Measurements from ENCODE around the gene CACNG8. TPM values are rescaled to one million over a fixed set of nuclear protein-coding genes. Genes with fewer than 3 reads are reported as not detected.

Gene CACNG8
- total RNA-seq, 1 donor from 2014 or later: not detected

DNA sequence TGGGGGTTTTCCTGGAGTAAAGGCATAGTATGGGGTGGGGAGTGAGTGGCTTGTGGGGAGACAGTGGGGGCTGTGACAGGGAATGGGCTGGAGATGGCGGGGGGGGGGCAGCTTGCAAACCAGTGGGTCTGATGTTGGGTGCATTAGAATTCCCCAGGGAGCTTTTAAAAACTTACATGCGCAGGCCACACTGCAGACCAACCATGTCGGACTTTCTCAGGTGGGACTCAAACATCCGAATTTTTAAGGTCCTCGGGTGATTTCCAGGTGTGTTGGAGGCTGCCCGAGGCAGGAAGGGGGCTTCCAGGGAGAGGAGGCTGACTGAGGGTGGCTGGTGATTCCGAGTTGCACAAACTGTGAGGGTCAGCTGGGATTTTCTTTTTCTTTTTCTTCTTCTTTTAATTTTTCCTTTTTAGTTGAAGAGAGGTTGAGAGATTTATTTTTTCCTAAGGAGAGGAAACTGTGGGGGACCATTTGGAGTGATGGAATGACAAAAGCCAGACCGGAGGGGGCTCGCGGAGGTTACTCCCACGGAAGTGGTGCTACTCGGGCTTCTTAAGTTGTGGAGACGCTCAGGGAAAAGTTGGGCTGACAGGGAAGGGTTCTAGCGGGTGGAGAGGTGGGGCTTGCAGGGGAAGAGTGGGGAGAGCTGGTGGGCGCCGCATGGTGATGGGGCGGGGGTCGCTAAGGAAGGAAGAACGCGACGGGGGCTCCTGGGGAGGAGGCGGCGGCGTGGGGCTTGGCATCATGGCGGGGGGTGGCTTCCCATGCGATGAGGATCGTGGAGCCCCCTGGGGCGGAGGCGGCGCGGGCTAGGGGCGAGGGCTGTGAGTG, 997 bp upstream of the CACNG8 start:
- intact Hi-C loops (cut with micrococcal nuclease): no loop called here

DNA sequence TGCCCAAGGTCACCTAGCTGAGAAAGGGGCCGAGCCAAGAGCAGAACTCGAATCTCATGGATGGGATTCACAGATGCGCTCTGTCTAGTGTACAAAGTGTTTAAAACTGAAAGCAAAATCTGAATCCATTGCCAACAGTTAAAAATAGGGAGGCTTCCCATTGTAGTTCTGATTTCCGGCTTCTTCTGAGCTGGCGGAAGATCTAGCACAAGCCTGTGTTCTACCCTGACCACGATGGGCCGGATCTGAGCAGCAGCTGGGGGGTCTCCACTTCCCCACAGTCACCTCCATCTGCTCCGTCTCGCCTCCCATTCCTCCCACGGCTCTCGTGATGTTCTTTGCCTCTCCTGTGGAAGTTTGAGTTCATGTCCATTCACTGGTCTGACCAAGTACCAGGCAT, 2.4 kb downstream of the CACNG8 start:
- intact Hi-C loops (cut with micrococcal nuclease): no loop called here

DNA sequence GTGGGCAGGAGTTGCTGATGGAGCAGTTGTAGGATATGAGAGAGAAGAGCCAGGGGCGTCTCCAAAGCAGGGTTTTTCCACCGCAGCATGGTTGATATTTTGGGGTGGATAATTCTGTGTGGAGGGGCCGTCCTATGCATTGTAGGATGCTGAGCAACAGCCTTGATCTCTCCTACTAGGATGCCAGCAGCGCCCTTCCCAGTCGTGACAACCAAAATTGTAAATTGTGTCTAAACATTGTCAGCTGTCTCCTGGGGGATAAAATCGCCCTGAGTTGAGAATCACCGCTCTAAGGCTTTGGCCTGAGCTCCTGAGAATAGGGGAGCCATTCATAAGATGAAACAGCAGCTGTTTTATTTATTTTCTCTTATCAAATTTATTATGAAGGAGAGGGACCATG, 4.2 kb downstream of the CACNG8 start:
- intact Hi-C loops (cut with micrococcal nuclease): no loop called here

DNA sequence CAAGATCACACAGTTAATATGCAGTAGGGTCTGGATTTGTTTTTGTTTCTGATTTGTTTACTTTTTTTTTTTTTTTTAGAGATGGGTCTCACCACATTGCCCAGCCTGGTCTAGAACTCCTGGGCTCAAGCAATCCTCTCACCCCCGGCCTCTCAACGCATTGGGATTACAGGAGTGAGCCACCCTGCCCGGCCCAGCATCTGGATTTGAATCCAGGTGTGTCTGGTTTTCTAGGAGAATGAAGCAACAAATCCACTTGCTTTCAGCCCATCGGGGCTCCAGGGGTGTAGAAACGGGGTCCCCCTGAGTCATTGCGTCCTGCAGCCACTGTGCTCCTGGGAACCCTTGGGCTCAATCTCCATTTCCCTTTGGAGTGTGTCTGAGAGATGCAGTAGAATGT, 6.6 kb downstream of the CACNG8 start:
- intact Hi-C loops (cut with micrococcal nuclease): no loop called here

DNA sequence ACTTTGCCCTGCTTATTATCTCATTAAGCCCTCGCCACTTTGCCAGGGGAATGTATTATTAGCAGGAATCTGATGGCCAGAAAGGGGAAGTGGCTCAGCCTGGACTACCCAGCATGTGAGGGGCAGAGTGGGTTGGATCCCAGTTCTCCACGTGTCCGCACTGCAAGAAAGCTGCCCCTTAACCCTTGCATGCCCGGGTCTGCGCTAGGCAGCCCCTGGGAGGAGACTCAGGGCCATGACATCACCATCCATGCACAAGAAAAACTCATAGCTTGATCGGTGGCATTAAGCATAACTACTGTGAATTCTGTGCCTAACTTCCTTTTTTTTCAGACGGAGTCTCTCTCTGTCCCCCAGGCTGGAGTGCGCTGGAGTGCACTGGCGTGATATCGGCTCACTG, 8.9 kb downstream of the CACNG8 start:
- intact Hi-C loops (cut with micrococcal nuclease): no loop called here

DNA sequence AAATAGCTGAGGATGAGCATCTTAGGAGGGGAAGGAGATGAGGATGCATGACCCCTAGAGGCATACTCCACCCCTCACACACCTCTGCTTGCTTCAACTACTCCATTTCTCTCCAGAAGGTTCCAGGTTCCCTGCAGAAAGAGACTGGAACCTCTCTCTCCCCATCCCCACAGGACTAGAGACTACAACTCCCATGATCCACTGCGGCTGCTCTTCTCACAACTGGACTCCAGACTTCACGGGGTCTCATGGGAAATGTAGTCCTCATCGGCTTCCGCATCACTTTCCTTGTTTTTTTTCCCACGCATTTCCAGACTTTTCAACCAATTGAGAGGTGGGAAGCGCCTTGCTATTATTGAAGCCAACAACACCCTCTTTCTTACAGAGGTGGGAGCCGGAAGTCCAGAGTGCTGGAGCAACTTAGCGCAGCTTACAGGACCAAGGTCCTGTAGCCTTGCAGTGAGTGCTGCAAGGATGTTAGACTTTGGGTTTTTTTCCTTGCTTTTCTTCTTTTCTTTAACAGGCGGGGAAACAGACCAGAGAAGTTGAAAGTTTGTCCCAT, 14.8 kb downstream of the CACNG8 start:
- intact Hi-C loops (cut with micrococcal nuclease): loop anchor here (1.0 to 2.0 kb wide), 2 partner anchors 75 to 138 kb away; partner anchors contain the start of genes PRPF31 and TFPT

DNA sequence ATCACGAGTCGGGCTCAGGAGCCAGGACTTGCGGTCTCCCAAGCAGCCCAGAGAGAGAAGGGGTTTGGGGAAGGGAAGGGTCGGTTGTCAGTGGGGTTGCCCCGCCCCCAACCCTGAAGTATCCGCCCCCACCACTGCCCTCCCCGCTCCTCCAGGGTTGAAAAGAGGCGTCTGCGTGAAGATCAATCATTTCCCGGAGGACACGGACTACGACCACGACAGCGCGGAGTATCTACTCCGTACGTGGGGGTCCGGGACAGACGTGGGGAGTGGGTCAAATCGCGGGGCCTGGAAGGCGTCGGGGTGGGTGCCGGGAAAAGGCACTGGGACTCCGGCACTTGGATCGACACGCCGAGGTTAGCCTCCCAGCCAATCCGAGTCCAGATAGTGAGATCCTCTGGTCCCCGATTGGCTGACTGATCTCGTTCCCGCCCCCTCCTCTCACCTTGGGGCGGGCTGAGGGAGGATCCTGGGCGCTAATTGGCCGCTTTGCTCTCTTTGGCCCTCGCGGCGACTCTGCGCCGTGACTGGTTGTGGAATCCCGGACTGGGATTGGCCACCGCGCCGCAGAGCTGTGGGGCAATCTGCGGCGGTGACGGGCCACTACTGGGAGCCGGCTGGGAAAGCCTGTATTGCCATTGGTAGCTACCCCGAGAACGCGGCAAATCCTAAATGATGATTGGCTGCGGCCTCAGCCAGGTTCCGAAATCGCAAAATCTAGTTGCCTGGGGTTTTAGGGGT, 15.4 kb downstream of the CACNG8 start:
- intact Hi-C loops (cut with micrococcal nuclease): loop anchor here (1.0 to 2.0 kb wide), 2 partner anchors 75 to 137 kb away; partner anchors contain the start of genes PRPF31 and TFPT

DNA sequence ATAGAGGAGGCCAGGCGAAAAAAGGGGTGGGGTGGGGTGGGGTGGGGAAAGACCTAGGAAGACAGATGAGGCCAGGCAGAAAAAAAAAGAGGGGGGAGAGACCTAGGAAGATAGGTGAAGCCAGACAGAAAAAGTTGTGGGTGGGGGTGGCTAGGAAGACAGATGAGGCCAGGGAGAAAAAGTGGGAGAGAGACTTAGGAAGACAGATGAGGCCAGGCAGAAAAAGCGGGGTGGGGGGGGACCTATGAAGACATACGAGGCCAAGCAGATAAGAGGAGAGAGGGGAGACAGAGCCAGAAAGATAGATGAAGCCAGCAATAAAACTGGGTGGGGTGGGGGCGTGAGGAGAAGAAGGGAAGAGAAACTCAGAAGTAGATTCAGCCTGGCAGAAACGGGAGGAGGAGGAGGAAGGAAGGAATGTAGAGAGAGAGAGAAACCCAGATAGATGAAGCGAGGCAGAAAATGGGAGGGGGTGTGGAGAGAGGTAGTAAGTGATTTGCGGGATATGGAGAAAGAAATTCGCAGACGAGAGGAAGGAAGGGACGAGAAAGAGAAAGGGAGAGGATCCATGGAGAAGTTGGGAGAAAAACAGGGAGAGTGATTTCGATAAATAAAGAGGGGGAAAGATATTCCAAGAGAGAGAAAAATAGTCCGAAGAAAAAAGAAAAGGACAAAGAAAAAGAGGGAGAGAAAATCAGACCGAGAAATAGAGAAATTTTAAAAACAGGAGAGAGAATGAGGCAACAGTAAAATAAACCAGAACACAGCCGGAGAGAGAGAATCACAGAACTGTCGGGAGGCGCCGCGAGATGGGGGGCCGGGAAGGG, 16.5 kb downstream of the CACNG8 start:
- intact Hi-C loops (cut with micrococcal nuclease): no loop called here

DNA sequence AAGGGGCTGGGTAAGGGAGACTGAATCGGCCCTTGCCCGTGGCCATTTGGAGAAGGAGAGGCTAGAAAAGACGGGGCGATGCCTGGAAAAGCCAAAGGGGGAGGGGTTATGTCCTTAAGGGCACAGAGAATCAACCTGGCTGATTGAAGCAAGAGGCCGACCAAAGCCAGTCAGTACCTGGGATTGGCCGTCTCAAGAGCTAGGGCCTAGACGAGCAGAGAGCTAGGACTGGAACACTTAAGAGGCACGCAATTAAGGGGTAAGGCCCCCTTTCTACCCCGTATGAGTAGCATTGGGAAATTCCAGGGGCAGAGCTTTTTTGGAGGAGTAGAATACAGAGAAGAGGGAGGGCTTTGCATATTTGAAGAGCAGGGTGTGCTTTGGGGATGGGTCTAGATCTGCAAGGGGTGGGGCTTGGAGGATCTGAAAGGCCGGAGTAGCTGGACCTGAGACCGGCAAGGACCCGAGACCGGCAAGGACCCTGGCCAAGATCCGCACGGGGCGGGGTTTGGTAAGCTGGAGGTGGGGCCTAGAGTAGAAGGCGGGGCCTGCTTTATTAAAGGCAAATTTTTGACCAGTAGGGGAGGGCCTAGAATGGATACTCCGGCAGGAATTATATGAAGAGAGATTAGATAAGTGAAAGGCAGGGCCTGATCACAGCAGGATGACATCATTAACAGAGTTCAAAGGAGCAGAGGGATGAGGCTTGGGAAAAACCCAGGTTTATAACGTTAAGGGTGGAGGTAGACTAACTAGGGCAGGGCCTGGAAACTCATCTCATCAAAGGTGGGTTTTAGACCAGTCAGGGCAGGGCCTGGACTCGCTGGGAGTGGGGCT, 18.0 kb downstream of the CACNG8 start:
- intact Hi-C loops (cut with micrococcal nuclease): no loop called here

DNA sequence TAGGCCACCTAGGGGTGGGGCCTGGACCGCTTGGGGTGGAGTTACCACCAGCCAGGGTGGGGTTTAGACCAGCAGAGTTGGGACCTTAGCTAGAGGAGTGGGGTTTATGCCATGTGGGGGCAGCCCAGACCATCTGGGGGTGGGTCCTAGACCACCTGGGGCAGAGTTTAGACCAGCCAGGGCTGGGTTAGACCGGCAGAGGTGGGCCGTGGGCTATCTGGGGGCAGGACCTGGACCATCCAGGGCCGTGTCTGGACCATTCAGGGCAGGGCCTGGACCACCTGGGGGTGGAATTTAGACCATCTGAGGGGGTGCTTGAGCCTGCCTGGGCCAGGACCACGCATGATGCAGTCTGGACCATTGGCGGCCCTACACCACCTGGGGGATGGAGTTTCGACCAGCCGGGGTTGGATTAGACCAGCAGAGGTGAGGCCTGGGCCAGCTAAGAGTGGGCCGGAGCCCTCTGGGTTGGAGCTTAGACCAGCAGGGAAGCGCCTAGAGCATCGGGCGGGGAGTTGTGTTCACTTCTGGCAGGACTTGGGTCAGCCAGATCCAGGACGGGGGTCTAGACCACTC, 18.7 kb downstream of the CACNG8 start:
- intact Hi-C loops (cut with micrococcal nuclease): no loop called here

DNA sequence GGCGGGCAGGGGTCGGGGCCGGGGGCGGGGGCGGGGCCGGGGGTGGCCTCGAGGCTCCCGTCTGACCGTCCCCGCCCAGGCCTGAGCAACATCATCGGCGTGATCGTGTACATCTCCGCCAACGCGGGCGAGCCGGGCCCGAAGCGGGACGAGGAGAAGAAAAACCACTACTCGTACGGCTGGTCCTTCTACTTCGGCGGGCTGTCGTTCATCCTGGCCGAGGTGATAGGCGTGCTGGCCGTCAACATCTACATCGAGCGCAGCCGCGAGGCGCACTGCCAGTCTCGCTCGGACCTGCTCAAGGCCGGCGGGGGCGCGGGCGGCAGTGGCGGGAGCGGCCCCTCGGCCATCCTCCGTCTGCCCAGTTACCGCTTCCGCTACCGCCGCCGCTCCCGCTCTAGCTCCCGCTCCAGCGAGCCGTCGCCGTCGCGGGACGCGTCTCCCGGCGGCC, 19.3 kb downstream of the CACNG8 start:
- intact Hi-C loops (cut with micrococcal nuclease): no loop called here

DNA sequence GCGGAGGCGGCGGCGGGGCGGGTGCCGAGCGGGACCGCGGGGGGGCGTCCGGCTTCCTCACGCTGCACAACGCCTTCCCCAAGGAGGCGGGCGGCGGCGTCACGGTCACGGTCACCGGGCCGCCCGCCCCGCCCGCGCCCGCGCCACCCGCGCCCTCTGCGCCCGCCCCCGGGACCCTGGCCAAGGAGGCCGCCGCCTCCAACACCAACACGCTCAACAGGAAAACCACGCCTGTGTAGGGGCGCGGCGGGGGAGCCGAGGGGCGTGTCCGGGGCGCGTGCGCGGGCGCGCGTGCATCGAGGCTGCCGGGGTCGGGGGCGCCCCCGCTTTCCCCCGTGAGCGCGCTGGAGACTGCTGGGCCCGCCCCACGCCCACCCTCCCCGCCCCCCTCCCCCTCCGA, 19.9 kb downstream of the CACNG8 start:
- intact Hi-C loops (cut with micrococcal nuclease): no loop called here

DNA sequence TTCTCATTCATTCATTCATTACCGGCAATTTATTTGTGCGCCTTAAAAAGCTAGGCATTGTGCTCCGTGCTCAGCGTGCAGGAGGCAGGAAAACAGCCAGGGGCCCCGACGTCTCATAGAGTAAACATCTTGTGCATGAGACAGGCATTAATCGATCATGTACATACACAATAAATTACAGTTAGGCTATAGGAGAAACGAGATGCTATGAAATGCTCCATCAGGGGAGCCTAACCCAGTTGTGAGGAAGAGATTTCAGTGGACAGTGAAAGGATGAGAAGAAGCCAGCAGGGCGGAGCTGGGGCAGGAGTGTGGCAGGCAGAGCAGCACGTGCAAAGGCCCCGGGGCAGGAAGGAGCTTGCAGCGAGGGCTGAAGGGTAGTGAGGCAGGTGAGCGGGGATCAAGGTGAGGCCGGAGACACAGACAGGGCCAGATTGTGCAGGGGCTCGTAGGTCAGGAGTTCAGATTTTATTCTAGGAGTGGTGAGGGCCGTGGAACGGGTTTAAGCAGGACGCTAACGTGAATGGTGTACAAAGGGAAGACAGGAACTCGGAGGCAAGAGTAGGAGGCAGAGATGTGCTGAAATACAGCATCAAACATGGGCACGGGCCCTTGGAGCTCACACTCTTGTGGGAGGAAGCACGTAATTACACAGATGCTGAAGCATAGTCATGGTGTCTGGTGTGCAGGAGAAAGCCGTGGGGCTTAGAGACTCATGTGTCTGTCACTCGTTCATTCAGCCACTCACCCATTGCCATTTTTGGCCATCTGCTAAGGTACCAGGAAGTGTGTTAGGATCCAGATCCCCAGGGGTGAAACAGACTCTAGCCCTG, 20.9 kb downstream of the CACNG8 start:
- intact Hi-C loops (cut with micrococcal nuclease): no loop called here

DNA sequence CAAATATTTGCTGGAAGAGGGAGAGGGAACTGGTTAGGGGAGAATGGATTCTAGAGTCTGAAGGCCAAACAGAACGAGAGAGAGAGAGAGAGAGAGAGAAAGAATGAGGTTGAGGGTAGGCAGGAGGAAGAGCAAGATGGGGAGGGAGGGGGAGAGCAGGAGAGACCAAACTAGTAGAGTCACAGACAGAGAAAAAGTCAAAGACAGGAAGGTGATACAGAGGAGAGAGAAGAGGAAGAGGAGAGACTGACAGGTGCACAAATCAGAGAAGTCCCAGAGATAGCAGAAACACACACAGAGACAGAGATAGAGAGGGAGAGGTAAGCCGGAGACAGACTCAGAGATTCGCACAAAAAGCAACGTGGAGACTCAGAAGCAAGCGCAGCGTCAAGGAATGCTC, 23.1 kb downstream of the CACNG8 start:
- intact Hi-C loops (cut with micrococcal nuclease): no loop called here

DNA sequence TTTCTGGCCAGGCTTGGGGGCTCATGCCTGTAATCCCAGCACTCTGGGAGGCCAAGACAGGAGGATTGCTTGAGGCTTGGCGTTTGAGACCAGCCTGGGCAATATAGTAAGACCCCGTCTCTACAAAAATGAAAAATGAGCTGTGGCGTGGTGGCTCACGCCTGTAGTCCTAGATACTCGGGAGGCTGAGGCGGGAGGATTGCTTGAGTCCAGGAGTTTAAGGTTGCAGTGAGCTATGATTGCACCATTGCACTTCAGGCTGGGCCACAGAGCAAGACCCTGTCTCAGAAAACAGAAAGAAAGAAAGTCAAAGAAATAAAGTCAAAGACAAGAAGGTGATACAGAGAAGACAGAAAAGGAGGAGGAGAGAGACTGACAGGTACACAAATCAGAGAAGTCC, 26.2 kb downstream of the CACNG8 start:
- intact Hi-C loops (cut with micrococcal nuclease): no loop called here

DNA sequence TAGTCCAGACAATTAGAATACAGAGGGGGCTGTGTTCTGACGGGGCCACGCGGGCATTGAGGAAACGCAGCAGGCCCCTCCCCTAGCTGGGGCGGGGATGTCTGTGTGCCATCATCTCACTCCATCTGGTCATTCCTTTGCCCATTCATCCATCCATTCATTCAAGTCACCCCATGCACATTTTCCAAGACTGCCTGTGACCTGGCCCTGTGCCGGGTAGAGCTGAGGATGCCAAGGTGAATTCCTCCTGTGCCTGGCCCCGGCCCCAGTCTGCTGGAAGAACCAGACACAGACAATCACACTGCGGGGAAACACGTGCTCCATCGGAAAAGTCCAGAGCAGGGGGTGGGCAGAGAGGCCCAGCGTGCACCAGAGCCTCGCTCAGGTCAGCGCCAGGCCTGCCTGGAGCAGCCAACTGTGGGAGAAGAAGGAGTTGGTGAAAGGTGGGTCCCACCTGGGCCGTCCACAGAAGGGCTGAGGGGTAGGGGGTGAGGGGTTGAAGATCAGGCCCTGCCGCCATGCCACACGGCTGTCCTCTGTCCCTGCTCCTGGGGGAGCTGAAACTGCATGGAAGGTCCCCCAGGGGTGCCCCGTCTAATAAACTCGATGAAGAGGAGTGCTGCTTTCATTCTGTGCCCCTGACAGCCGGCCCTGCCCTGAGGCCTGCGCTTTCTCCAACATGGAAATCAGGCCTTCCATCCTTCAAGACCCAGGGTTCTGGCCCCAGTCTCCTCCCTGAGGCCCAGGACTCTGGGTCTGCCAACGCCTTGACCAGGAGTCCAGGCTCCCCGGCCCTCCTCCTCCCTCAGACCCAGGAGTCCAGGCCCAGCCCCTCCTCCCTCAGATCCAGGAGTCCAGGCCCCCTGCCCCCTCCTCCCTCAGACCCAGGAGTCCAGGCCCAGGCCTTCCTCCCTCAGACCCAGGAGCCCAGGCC, 27.1 kb downstream of the CACNG8 start:
- intact Hi-C loops (cut with micrococcal nuclease): no loop called here

DNA sequence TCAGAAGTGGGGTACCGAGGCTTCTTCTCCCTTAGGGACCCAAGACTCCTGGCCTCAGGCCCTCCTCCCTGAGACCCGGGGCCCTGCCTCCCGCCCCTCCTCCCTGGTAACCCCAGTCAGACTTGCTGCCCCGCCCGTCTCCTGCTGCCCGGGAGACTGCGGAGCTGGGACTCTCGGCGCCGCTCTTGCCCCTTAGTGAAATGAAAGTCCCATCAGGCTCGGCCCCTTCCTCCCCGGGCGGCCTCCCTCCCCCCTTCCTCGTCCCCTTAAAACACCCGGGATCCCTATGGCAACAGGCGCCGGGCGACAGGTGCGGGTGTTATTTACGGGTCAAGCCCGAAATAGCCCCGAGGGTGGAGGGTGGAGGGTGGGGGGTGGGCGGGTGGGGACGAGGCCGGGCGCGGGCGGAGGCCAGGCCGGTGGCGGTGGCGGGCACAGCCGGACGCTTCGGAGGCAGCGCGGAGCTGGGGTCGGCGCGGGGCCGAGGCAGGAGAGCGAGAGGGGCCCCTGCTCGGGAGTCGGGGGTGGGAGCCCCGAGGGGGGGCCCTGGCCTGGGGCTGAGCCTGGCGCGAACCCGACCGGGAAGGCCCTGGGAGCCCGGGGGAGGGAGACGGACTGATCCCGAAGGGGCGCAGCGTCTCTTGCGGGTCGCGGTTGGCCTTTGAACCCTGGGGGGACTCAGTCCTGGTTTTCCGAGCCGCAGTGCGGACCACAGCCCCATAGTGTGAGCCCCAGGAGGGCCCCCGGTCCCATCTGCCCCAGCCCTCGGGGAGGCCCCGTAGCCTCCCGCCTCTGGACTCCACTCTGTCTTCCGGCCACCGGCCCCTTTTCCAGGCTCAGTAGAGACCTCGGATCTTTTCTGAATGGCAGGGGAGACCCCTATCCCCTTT, 28.7 kb downstream of the CACNG8 start, which contains the start of gene CACNG6:
CACNG6 (plus strand) TSS at position 414 of the 890 bp plus-strand sequence. CDS start 1,241 bp downstream, outside the sequence.
- intact Hi-C loops (cut with micrococcal nuclease): no loop called here

Measured in T-helper 1 cell treated with Interleukin-12 subunit alpha and Interleukin-12 subunit beta and Interleukin-4 antibody, amounts not matched to agents 30 ng/mL and 1 ng/mL, for 36 hours (primary cell).